Esophagus squamous epithelium (tissue), 4 donors: ENCODE measurements around the gene TPM1.

ENCODE experiments used
- POLR2A ChIP-seq, 4 donors: fragments of 450-650 bp; IDR thresholded peaks; one replicate each; pipeline ENCODE4 v1.6.1; 2017; ENCODE audit warnings: antibody characterized with exemption in 4 of 4, mild to moderate bottlenecking in 4 of 4, moderate library complexity in 3 of 4
- TF ChIP-seq, protein P1 (sequence below), 6 experiments: fragments of 450-650 bp in 4 of 6; fragments of 200-600 bp in 2 of 6; sonication (generic) in 2 of 6; IDR thresholded peaks; one replicate each; pipeline ENCODE4 v1.5.1; 2016 to 2019; ENCODE audit warnings: antibody characterized with exemption in 6 of 6, mild to moderate bottlenecking in 4 of 6, moderate library complexity in 4 of 6

DNA sequence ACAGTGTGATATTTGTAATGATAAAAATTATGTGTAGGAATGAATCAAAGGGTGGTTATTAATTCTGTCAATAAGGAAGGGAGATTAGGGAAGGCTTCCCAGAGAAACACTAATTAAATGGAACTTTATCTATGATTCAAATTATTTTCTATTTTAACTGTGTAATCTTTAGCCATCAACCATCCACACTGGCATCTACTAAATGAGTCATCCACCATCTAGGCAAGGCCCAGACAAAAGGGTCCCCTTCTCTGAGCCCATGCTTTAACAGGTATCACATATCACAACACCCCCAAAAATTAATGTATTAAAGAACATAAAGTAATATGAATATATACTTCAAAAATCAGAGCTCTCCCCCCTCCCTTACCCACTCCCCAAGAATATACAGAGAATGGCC is 19.9 kb upstream of the TPM1 start:
- TF ChIP-seq, protein P1, sequence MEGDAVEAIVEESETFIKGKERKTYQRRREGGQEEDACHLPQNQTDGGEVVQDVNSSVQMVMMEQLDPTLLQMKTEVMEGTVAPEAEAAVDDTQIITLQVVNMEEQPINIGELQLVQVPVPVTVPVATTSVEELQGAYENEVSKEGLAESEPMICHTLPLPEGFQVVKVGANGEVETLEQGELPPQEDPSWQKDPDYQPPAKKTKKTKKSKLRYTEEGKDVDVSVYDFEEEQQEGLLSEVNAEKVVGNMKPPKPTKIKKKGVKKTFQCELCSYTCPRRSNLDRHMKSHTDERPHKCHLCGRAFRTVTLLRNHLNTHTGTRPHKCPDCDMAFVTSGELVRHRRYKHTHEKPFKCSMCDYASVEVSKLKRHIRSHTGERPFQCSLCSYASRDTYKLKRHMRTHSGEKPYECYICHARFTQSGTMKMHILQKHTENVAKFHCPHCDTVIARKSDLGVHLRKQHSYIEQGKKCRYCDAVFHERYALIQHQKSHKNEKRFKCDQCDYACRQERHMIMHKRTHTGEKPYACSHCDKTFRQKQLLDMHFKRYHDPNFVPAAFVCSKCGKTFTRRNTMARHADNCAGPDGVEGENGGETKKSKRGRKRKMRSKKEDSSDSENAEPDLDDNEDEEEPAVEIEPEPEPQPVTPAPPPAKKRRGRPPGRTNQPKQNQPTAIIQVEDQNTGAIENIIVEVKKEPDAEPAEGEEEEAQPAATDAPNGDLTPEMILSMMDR (IDR thresholded peaks at IDR 0.05), result no peak
- TF ChIP-seq POLR2A (IDR thresholded peaks at IDR 0.05), result no peak
